ENCODE results near the gene TEX22.

- TF ChIP-seq CTCF (IDR thresholded peaks at IDR 0.05) (no peak), EZH2 (IDR thresholded peaks at IDR 0.05; ENCODE audit: borderline replicate concordance, insufficient read depth, low read depth, low read length, poor library complexity, severe bottlenecking) (no peak)
These were observed 43.8 kb upstream of the TEX22 start for GRCh38 chr14:105354541-105354940.
